ENCODE data around the gene C20orf173.

The C20orf173 gene, protein sequence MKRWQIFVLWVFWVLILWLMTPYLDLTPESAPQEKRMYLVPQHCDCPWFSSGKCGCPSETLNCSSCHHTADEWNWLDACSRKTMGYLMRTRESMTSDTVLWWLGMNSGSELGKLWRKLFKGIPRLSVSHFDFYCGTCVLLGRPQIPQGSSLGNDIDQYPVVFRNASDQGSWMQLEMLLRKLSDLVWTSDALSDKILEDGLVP

DNA sequence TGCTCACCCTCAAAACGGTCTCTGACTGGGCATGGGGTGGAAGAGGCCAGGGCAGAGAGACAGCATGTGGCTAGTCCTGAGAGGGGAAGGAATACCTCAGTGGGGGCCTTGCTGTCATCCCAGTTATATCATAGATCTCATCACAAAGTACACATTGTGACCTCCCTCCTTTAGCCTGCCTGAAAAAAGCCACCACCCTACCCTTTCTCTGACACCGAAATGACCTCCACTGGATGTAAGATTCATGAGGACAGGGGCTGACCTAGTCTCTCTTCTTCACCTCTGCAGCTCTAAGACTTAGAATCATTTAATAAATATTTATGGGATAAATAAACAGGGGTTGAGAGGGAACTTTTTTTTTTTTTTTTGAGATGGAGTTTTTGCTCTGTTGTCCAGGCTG, at the start of gene C20orf173:
TSS of gene C20orf173 (minus strand) at position 101 of the 400 bp plus-strand sequence. CDS start 279 bp downstream, outside the sequence.
- Histone ChIP-seq H3K9ac (ENCODE audit: insufficient read length, low read depth) (no peak within 1 kb of the TSS), H3K4me1 (ENCODE audit: insufficient read depth, insufficient read length) (peaks cover 3% of the 10 kb centered on the region), H3K36me3 (ENCODE audit: insufficient read depth, insufficient read length, low read length) (no peaks in the 10 kb centered on the region), H3K27me3 (ENCODE audit: insufficient read depth, insufficient read length) (no peaks in the 10 kb centered on the region), H3K9me3 (ENCODE audit: insufficient read depth, low read length) (peaks cover 5% of the 10 kb centered on the region; the same call in 1 of the 2 replicates), H3K4me3 (ENCODE audit: insufficient read length, low read depth) (no peak within 1 kb of the TSS)
- DNase-seq (ENCODE audit: low read depth, low spot score) = no peak
- TF ChIP-seq SUZ12 (IDR thresholded peaks at IDR 0.05; ENCODE audit: extremely low read depth, insufficient read depth, insufficient read length) (no peak), ZNF274 (IDR thresholded peaks at IDR 0.05; ENCODE audit: low read depth, low read length) (no peak), YY1 (IDR thresholded peaks at IDR 0.05; ENCODE audit: insufficient read depth, insufficient read length) (no peak)

DNA sequence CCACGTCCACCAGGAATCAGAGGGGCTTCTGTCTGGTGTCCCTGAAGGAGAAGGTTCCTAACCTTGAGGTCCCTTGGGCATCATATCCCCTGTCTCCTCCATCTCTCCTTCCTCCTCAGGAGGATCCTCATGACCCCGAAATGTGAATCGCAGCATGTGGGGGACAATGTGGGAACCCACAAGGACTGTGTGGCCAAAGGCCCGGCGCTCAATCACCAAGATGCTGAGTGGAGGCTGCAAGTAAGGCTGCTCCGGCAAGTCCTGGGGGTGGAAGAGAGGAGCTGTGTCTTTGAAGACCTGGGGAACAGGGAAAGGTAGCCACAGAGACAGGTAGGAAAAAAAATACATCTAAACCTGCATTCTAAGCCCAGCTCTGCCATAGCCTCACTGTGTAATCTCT, 49.7 kb upstream of the C20orf173 start:
- no peaks in the 10 kb centered on the region for H3K4me1 ChIP-seq (ENCODE audit: insufficient read depth, insufficient read length)
- H3K36me3 ChIP-seq (ENCODE audit: insufficient read depth, insufficient read length, low read length) = no peaks in the 10 kb centered on the region
- H3K4me3 ChIP-seq (ENCODE audit: insufficient read length, low read depth) = no peak overlapping the region
- no peak for TF ChIP-seq YY1 (IDR thresholded peaks at IDR 0.05; ENCODE audit: insufficient read depth, insufficient read length)
- no peak for TF ChIP-seq SUZ12 (IDR thresholded peaks at IDR 0.05; ENCODE audit: extremely low read depth, insufficient read depth, insufficient read length)
- no peak for TF ChIP-seq ZNF274 (IDR thresholded peaks at IDR 0.05; ENCODE audit: low read depth, low read length)
- no peaks in the 10 kb centered on the region; the same call in 1 of the 2 replicates for H3K9me3 ChIP-seq (ENCODE audit: insufficient read depth, low read length)
- no peaks in the 10 kb centered on the region for H3K27me3 ChIP-seq (ENCODE audit: insufficient read depth, insufficient read length)
- H3K9ac ChIP-seq (ENCODE audit: insufficient read length, low read depth) = no peak overlapping the region
- no peak for DNase-seq (ENCODE audit: low read depth, low spot score)

DNA sequence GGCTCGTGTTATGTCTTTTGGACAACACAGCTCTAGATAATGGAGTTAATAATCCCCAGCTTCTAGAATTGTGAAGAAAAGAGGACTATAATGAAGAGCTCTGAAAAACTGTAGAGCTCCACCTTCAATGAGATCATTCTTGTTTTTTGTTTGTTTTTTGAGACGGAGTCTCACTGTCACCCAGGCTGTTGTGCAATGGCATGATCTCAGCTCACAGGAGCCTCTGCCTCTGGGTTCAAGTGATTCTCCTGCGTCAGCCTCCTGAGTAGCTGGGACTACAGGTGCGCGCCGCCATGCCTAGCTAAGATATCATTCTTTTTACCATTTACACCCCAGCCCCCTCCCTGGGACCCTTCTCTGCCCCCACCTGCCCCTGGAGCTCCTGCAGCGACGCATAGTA, 49.0 kb upstream of the C20orf173 start:
- no peak overlapping the region for H3K9ac ChIP-seq (ENCODE audit: insufficient read length, low read depth)
- no peak overlapping the region for H3K4me3 ChIP-seq (ENCODE audit: insufficient read length, low read depth)

DNA sequence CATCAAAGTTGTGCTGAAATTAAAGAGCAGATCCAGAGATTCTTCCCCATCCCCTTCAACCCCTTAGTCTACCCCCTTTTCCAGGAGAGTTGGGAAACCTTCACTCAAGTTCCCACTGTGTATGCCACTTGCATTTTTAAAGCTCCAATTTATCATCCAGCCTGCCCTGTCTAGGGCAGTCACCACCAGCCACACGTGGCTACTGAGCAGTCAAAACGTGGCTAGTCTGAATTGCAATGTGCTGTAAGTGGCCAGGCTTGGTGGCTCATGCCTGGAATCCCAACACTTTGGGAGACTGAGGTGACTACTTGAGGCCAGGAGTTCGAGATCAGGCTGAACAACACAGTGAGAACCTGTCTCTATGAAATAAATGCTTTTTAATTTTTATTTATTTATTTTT, 47.4 kb upstream of the C20orf173 start:
- H3K36me3 ChIP-seq (ENCODE audit: insufficient read depth, insufficient read length, low read length) = no peaks in the 10 kb centered on the region
- H3K9ac ChIP-seq (ENCODE audit: insufficient read length, low read depth) = no peak overlapping the region
- no peaks in the 10 kb centered on the region for H3K27me3 ChIP-seq (ENCODE audit: insufficient read depth, insufficient read length)
- H3K9me3 ChIP-seq (ENCODE audit: insufficient read depth, low read length) = no peaks in the 10 kb centered on the region; the same call in 1 of the 2 replicates
- no peaks in the 10 kb centered on the region for H3K4me1 ChIP-seq (ENCODE audit: insufficient read depth, insufficient read length)
- no peak for DNase-seq (ENCODE audit: low read depth, low spot score)
- no peak for TF ChIP-seq ZNF274 (IDR thresholded peaks at IDR 0.05; ENCODE audit: low read depth, low read length)
- no peak for TF ChIP-seq SUZ12 (IDR thresholded peaks at IDR 0.05; ENCODE audit: extremely low read depth, insufficient read depth, insufficient read length)
- TF ChIP-seq YY1 (IDR thresholded peaks at IDR 0.05; ENCODE audit: insufficient read depth, insufficient read length) = no peak
- no peak overlapping the region for H3K4me3 ChIP-seq (ENCODE audit: insufficient read length, low read depth)

More for the DNA sequence above, 49.0 kb upstream of the C20orf173 start:
- Histone ChIP-seq H3K9me3 (ENCODE audit: insufficient read depth, low read length) (no peaks in the 10 kb centered on the region; the same call in 1 of the 2 replicates), H3K36me3 (ENCODE audit: insufficient read depth, insufficient read length, low read length) (no peaks in the 10 kb centered on the region), H3K4me1 (ENCODE audit: insufficient read depth, insufficient read length) (no peaks in the 10 kb centered on the region), H3K27me3 (ENCODE audit: insufficient read depth, insufficient read length) (no peaks in the 10 kb centered on the region)
- no peak for TF ChIP-seq ZNF274 (IDR thresholded peaks at IDR 0.05; ENCODE audit: low read depth, low read length)
- no peak for TF ChIP-seq SUZ12 (IDR thresholded peaks at IDR 0.05; ENCODE audit: extremely low read depth, insufficient read depth, insufficient read length)
- no peak for TF ChIP-seq YY1 (IDR thresholded peaks at IDR 0.05; ENCODE audit: insufficient read depth, insufficient read length)
- DNase-seq (ENCODE audit: low read depth, low spot score) = no peak

DNA sequence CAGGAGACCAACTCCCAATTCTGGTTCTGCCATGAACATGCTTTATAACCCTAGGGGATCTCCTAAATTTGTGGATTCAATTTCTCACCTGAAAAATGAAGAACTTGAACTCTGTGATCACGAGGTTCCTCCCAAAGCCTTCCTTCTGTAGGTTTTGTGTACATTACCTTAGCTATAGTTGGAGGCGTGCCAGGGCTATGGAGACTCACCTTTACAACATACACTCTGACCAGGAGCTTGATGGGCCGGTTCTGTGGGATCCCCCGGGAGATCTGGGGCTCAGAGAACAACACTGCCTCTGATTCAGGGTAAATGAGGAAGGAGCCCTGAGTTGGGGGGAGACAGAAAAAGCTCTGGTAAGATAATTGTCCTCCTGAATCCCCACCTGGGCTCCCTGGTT, 46.5 kb upstream of the C20orf173 start:
- Histone ChIP-seq H3K9ac (ENCODE audit: insufficient read length, low read depth) (no peak overlapping the region), H3K27me3 (ENCODE audit: insufficient read depth, insufficient read length) (no peaks in the 10 kb centered on the region), H3K9me3 (ENCODE audit: insufficient read depth, low read length) (no peaks in the 10 kb centered on the region), H3K4me3 (ENCODE audit: insufficient read length, low read depth) (no peak overlapping the region), H3K4me1 (ENCODE audit: insufficient read depth, insufficient read length) (no peaks in the 10 kb centered on the region), H3K36me3 (ENCODE audit: insufficient read depth, insufficient read length, low read length) (no peaks in the 10 kb centered on the region)
- DNase-seq (ENCODE audit: low read depth, low spot score) = no peak
- TF ChIP-seq YY1 (IDR thresholded peaks at IDR 0.05; ENCODE audit: insufficient read depth, insufficient read length) (no peak), ZNF274 (IDR thresholded peaks at IDR 0.05; ENCODE audit: low read depth, low read length) (no peak), SUZ12 (IDR thresholded peaks at IDR 0.05; ENCODE audit: extremely low read depth, insufficient read depth, insufficient read length) (no peak)

DNA sequence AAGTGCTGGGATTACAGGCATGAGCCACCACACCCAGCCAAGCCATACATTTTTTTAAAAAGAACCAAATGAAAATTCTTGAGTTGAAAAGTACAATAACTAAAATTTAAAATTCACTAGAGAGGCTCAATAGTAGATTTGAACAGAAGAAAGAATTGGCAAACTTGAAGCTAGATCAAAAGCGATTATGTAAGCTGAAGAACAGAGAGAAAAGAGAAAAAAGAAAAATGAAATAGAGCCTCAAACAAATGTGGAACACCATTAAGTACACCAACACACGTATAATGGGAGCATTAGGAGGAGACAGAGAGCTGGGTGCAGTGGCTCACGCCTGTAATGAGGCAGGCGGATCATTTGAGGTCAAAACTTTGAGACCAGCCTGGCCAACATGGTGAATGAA, 43.4 kb upstream of the C20orf173 start:
- H3K27me3 ChIP-seq (ENCODE audit: insufficient read depth, insufficient read length) = no peaks in the 10 kb centered on the region
- DNase-seq (ENCODE audit: low read depth, low spot score) = no peak
- H3K4me1 ChIP-seq (ENCODE audit: insufficient read depth, insufficient read length) = no peaks in the 10 kb centered on the region
- H3K9me3 ChIP-seq (ENCODE audit: insufficient read depth, low read length) = no peaks in the 10 kb centered on the region
- TF ChIP-seq ZNF274 (IDR thresholded peaks at IDR 0.05; ENCODE audit: low read depth, low read length) (no peak), SUZ12 (IDR thresholded peaks at IDR 0.05; ENCODE audit: extremely low read depth, insufficient read depth, insufficient read length) (no peak), YY1 (IDR thresholded peaks at IDR 0.05; ENCODE audit: insufficient read depth, insufficient read length) (no peak)
- H3K4me3 ChIP-seq (ENCODE audit: insufficient read length, low read depth) = no peak overlapping the region
- no peaks in the 10 kb centered on the region for H3K36me3 ChIP-seq (ENCODE audit: insufficient read depth, insufficient read length, low read length)
- no peak overlapping the region for H3K9ac ChIP-seq (ENCODE audit: insufficient read length, low read depth)

DNA sequence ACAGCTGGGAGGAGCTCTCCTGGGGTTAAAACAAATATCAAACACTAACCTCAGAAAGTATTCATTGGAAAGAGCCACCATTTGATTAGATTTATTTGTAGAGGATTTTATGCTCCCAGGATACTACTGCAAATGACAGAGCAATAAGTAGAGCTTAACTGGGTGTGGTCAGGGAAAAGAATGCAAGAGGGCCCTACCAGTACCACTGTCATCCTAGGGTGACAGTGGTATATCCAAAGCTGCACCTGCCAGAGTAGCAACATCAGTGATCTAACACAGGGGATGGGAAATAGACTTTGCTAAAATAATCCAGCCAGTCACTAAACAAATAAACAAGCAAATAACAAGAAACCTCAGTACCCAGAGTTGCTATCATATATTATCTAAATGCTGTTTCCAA, 42.1 kb upstream of the C20orf173 start:
- H3K4me1 ChIP-seq (ENCODE audit: insufficient read depth, insufficient read length) = no peaks in the 10 kb centered on the region
- H3K9me3 ChIP-seq (ENCODE audit: insufficient read depth, low read length) = no peaks in the 10 kb centered on the region
- DNase-seq (ENCODE audit: low read depth, low spot score) = no peak
- H3K9ac ChIP-seq (ENCODE audit: insufficient read length, low read depth) = no peak overlapping the region
- no peak overlapping the region for H3K4me3 ChIP-seq (ENCODE audit: insufficient read length, low read depth)
- no peaks in the 10 kb centered on the region for H3K27me3 ChIP-seq (ENCODE audit: insufficient read depth, insufficient read length)
- no peak for TF ChIP-seq ZNF274 (IDR thresholded peaks at IDR 0.05; ENCODE audit: low read depth, low read length)
- no peak for TF ChIP-seq YY1 (IDR thresholded peaks at IDR 0.05; ENCODE audit: insufficient read depth, insufficient read length)
- no peak for TF ChIP-seq SUZ12 (IDR thresholded peaks at IDR 0.05; ENCODE audit: extremely low read depth, insufficient read depth, insufficient read length)
- no peaks in the 10 kb centered on the region for H3K36me3 ChIP-seq (ENCODE audit: insufficient read depth, insufficient read length, low read length)

Measured in NT2/D1 (cell line).